Esophagus (tissue), 2 donors: Measurements from ENCODE around the gene SEC24D. TPM values are rescaled to one million over a fixed set of nuclear protein-coding genes. Genes with fewer than 3 reads are reported as not detected.

Source experiments
- H3K27ac ChIP-seq, 2 donors: one replicate each; pipeline ENCODE4 v1.5.1; 2013; ENCODE audit warnings: low read depth in 2 of 2, mild to moderate bottlenecking in 2 of 2, inconsistent platforms in 1 of 2, low read length in 1 of 2, moderate library complexity in 1 of 2
- H3K27me3 ChIP-seq, 2 donors: one replicate each; pipeline ENCODE4 v1.6.1; 2013; ENCODE audit warnings: low read length in 2 of 2, control low read depth in 1 of 2, mild to moderate bottlenecking in 1 of 2; ENCODE audit not compliant: insufficient read depth in 2 of 2, control insufficient read depth in 1 of 2
- H3K36me3 ChIP-seq, 2 donors: one replicate each; pipeline ENCODE4 v1.6.1; 2013; ENCODE audit warnings: low read length in 1 of 2; ENCODE audit not compliant: control insufficient read depth in 2 of 2, insufficient read depth in 2 of 2
- H3K4me1 ChIP-seq, 2 donors: one replicate each; pipeline ENCODE4 v1.6.1; 2013; ENCODE audit warnings: low read length in 1 of 2; ENCODE audit not compliant: control insufficient read depth in 2 of 2, insufficient read depth in 2 of 2
- H3K4me3 ChIP-seq, 2 donors: one replicate each; pipeline ENCODE4 v1.5.1; 2013; ENCODE audit warnings: low read length in 2 of 2, mild to moderate bottlenecking in 2 of 2, low read depth in 1 of 2, moderate library complexity in 1 of 2
- H3K9me3 ChIP-seq, 2 donors: one replicate each; pipeline ENCODE4 v1.6.1; 2013; ENCODE audit warnings: mild to moderate bottlenecking in 2 of 2, low read depth in 1 of 2, low read length in 1 of 2, moderate library complexity in 1 of 2; ENCODE audit not compliant: control insufficient read depth in 2 of 2, insufficient read depth in 1 of 2
- WGBS, 2 donors: extraction: QIAGEN DNeasy Blood & Tissue Kit; methylation state at CpG; one replicate each; pipeline ENCODE4 v1.1.7; 2013; 5-methylcytosine and 5-hydroxymethylcytosine counted together
- polyA plus RNA-seq, 2 donors: library from polyadenylated mRNA; stranded (reverse); fragments of 200-250 nt; gene quantifications; one replicate each; pipeline ENCODE4 v1.2.3, GENCODE V29; 2013
- donor health status: healthy with polysubstance abuse.
- donor health status: Bipolar disorder and iron deficiency.

Gene SEC24D
- polyA plus RNA-seq, 2 donors, result 4.1 to 8.5 TPM

GRCh38 chr4:118757761-118758251 is 78.1 kb downstream of the SEC24D start:
- Histone ChIP-seq H3K9me3 (no peaks in the 10 kb centered on the region), H3K27ac (no peak overlapping the region), H3K4me1 (no peaks in the 10 kb centered on the region), H3K36me3 (no peaks in the 10 kb centered on the region), H3K4me3 (no peak overlapping the region), H3K27me3 (no peaks in the 10 kb centered on the region)
- WGBS, 2 donors, result 29 to 51% methylated on average over 2 of the region's 2 CpGs

- Histone ChIP-seq H3K27ac (peak overlapping the region in 1 of 2 donors; percentile 5), H3K4me1 (no peaks in the 10 kb centered on the region), H3K9me3 (no peaks in the 10 kb centered on the region), H3K36me3 (no peaks in the 10 kb centered on the region), H3K4me3 (no peak overlapping the region), H3K27me3 (no peaks in the 10 kb centered on the region)
- 86 to 88% methylated on average over 1 of the region's 1 CpG for WGBS, 2 donors
Measured at GRCh38 chr4:118756958-118757357, 79.0 kb downstream of the SEC24D start.

- 76 to 84% methylated on average over 3 of the region's 3 CpGs for WGBS, 2 donors
- H3K4me1 ChIP-seq, result no peaks in the 10 kb centered on the region
- no peak overlapping the region for H3K4me3 ChIP-seq
- H3K36me3 ChIP-seq, result peaks cover 0 to 3% of the 10 kb centered on the region in 2 donors
- H3K27me3 ChIP-seq, result no peaks in the 10 kb centered on the region
- peak overlapping the region; percentile 55 to 63 for H3K27ac ChIP-seq
- no peaks in the 10 kb centered on the region for H3K9me3 ChIP-seq
Measured at GRCh38 chr4:118756429-118756828, 79.5 kb downstream of the SEC24D start.

DNA sequence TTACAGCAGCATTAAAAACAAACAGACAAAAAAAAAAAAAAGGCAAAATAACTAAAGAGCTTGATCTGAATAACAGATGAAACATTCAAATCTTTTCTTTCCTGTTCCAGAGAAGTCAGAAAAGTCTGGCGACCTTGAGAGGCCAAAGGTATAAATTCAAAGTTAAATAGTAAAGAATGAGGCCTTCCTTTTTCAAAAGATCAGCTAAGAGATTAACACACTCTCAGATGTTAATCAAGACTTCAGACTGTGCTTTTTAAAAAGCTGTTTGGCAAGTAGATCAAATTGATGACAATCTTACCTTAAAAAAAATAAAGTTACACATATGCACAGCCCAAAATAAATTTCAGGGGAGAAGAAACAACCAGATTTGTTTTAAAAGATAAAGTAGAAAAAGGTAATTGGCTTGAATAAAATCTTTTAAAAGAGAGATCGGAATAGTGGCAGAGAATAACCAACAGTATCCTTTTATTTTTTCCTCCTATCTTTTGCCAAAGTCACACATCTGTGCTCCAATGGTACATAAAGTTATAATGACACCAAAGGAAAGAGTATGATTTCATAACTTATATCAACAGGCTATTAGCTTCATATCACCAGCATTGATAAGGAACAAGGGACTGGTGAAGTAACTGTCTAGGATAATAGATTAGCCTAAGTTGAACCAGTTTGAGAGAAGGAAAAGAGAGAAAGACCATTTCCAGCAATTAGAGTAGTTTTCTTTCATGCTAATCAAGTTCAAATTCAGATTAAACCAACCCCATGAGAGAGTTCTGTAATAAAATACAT is 80.3 kb downstream of the SEC24D start:
- Histone ChIP-seq H3K9me3 (no peaks in the 10 kb centered on the region), H3K4me1 (no peaks in the 10 kb centered on the region), H3K4me3 (no peak overlapping the region), H3K27ac (no peak overlapping the region), H3K36me3 (peaks cover 0 to 3% of the 10 kb centered on the region in 2 donors), H3K27me3 (no peaks in the 10 kb centered on the region)
- WGBS, 2 donors, result 67 to 68% methylated on average over 2 of the region's 2 CpGs

DNA sequence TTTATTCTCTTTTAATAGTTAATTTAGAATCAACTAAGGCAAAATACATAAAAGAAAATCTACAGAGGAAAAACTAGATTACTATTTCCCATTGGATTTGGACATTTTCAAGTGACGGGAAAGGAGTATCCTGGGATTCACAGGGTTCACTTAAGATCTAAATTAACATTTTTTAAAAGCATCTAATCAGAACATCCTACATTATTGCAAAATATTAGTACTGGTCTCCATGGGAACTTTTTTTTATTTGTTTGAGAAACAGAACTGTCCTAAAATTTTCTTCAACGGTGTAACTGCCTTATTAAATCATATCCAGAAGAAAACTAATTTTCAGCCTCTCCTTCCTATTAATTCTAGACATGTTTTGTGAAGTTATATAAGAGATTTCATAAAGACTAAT is 81.0 kb downstream of the SEC24D start:
- peaks cover 0 to 3% of the 10 kb centered on the region in 2 donors for H3K36me3 ChIP-seq
- H3K4me1 ChIP-seq, result no peaks in the 10 kb centered on the region
- no peaks in the 10 kb centered on the region for H3K9me3 ChIP-seq
- WGBS, 2 donors, result 60 to 66% methylated on average over 2 of the region's 2 CpGs
- H3K27ac ChIP-seq, result no peak overlapping the region
- H3K4me3 ChIP-seq, result no peak overlapping the region
- H3K27me3 ChIP-seq, result no peaks in the 10 kb centered on the region

GRCh38 chr4:118753685-118754084 is 82.2 kb downstream of the SEC24D start:
- Histone ChIP-seq H3K36me3 (peaks cover 0 to 3% of the 10 kb centered on the region in 2 donors), H3K4me1 (no peaks in the 10 kb centered on the region), H3K4me3 (no peak overlapping the region), H3K9me3 (no peaks in the 10 kb centered on the region), H3K27ac (no peak overlapping the region), H3K27me3 (no peaks in the 10 kb centered on the region)
- 60 to 73% methylated on average over 1 of the region's 1 CpG for WGBS, 2 donors

DNA sequence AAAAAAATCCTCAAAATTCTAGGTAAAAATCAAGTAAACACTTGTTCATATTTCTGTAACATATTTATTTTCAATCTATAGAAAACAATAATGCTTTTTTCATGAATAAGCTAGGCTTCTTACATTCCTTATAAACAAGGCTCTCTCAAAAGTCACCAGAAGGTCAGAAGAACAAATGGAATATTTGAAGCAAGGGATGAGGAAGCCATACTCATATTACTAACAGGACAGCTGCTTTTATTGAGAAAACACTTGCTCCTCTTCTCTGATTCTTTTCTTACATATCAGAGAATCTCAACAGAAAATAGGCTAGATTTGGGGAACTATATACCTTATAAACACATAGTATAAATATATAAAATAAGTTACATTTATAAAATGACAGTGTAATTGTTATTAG is 82.8 kb downstream of the SEC24D start:
- no peak overlapping the region for H3K4me3 ChIP-seq
- H3K27ac ChIP-seq, result no peak overlapping the region
- no peaks in the 10 kb centered on the region for H3K27me3 ChIP-seq
- H3K4me1 ChIP-seq, result no peaks in the 10 kb centered on the region
- H3K9me3 ChIP-seq, result no peaks in the 10 kb centered on the region
- peaks cover 0 to 3% of the 10 kb centered on the region in 2 donors for H3K36me3 ChIP-seq

DNA sequence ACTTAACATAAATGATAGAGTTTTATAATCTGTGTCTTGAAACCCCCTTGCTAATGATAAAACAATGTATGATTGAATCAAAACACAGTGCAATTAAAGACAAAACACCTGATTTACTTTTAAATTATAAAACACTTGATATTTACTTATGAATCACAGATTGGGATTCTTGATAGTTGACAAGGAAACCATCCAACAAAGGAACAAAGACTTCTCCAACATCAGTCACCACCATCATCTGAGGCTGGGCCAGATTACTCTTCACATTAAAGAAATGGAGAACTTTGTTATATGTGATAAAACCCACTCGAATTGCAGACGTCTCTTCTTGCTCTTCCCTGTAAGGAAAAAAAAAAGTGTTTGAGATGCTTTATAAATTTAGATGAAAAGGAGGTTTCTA is 83.4 kb downstream of the SEC24D start:
- WGBS, 2 donors, result 69 to 71% methylated on average over 2 of the region's 2 CpGs
- no peak overlapping the region for H3K27ac ChIP-seq
- no peaks in the 10 kb centered on the region for H3K27me3 ChIP-seq
- no peaks in the 10 kb centered on the region for H3K4me1 ChIP-seq
- peaks cover 0 to 3% of the 10 kb centered on the region in 2 donors for H3K36me3 ChIP-seq
- no peaks in the 10 kb centered on the region for H3K9me3 ChIP-seq
- no peak overlapping the region for H3K4me3 ChIP-seq

DNA sequence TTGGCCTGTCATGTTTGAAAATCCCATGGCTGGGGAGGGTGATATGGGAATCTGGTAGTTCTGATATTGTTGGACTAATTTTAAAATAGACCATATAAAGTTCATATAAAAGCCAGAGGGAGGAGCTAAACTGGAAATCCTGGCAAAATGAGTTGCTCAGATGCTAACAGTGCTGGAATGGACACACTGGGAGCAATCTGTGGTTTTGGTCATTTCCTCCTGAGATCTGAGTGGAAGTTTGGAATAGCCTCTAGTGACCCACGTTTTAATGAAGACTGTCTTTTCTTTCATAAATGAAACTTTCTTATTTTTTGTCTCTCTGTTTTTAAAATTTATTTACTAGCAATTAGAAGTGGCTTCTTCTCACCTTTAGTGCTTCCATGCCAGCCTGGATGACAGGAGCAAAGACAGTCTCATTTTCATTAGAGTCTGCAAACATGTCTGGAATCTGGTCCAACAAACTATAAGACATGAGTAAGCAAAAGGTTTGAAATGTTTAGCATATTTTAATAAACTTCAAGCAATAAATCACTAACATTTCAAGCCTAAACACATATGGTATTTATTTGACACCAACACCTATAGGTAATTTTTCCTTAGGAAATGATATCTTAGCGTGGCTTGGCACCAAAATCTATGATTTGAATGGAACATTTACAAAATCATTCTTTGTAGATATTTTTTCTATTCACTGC is 84.2 kb downstream of the SEC24D start:
- Histone ChIP-seq H3K27ac (no peak overlapping the region), H3K36me3 (peaks cover 0 to 3% of the 10 kb centered on the region in 2 donors), H3K4me1 (no peaks in the 10 kb centered on the region), H3K4me3 (no peak overlapping the region), H3K9me3 (no peaks in the 10 kb centered on the region), H3K27me3 (no peaks in the 10 kb centered on the region)
- WGBS, 2 donors, result 64 to 65% methylated on average over 2 of the region's 2 CpGs
